Muscle of arm (tissue), 12 donors: Measurements from ENCODE around the gene KRTAP13-4. TPM values are rescaled to one million over a fixed set of nuclear protein-coding genes. Genes with fewer than 3 reads are reported as not detected.

Experiments used
- polyA plus RNA-seq, 12 donors: library from polyadenylated mRNA; unstranded; fragments of 120-200 nt; gene quantifications; one replicate each; pipeline ENCODE4 v1.2.1, GENCODE V29; 2013; ENCODE audit not compliant: insufficient read length in 12 of 12

The KRTAP13-4 gene
- polyA plus RNA-seq, 12 donors: not detected

Other genes with a start within 250 kb of the KRTAP13-4 start
- 1 to 10 TPM in 3 of 12 donors, under 1 TPM in 2, not detected in 7; 0.11 to 9.6 (median 2.2) TPM for gene CLDN8, start 214.1 kb upstream of the KRTAP13-4 start, polyA plus RNA-seq
- not detected for gene KRTAP24-1, start 147.3 kb upstream of the KRTAP13-4 start, polyA plus RNA-seq
- gene KRTAP25-1, start 140.7 kb upstream of the KRTAP13-4 start, polyA plus RNA-seq: not detected
- gene KRTAP26-1, start 109.9 kb upstream of the KRTAP13-4 start, polyA plus RNA-seq: not detected
- not detected for gene KRTAP27-1, start 92.5 kb upstream of the KRTAP13-4 start, polyA plus RNA-seq
- not detected for gene KRTAP23-1, start 81.6 kb upstream of the KRTAP13-4 start, polyA plus RNA-seq
- not detected for gene KRTAP13-2, start 57.9 kb upstream of the KRTAP13-4 start, polyA plus RNA-seq
- gene KRTAP13-1, start 34.2 kb upstream of the KRTAP13-4 start, polyA plus RNA-seq: not detected
- not detected for gene KRTAP13-3, start 4.3 kb upstream of the KRTAP13-4 start, polyA plus RNA-seq
- not detected for gene KRTAP15-1, start 10.1 kb downstream of the KRTAP13-4 start, polyA plus RNA-seq
- gene KRTAP19-1, start 50.1 kb downstream of the KRTAP13-4 start, polyA plus RNA-seq: not detected
- gene KRTAP19-2, start 57.2 kb downstream of the KRTAP13-4 start, polyA plus RNA-seq: not detected
- not detected for gene KRTAP19-3, start 61.8 kb downstream of the KRTAP13-4 start, polyA plus RNA-seq
- gene KRTAP19-4, start 66.9 kb downstream of the KRTAP13-4 start, polyA plus RNA-seq: not detected
- gene KRTAP19-5, start 71.9 kb downstream of the KRTAP13-4 start, polyA plus RNA-seq: not detected
- not detected for gene KRTAP19-6, start 111.6 kb downstream of the KRTAP13-4 start, polyA plus RNA-seq
- gene KRTAP19-7, start 131.1 kb downstream of the KRTAP13-4 start, polyA plus RNA-seq: not detected
- not detected for gene KRTAP22-2, start 160.2 kb downstream of the KRTAP13-4 start, polyA plus RNA-seq
- not detected for gene KRTAP6-3, start 162.2 kb downstream of the KRTAP13-4 start, polyA plus RNA-seq
- gene KRTAP6-2, start 168.7 kb downstream of the KRTAP13-4 start, polyA plus RNA-seq: not detected
- not detected for gene KRTAP22-1, start 170.9 kb downstream of the KRTAP13-4 start, polyA plus RNA-seq
- not detected for gene KRTAP6-1, start 183.7 kb downstream of the KRTAP13-4 start, polyA plus RNA-seq
- gene KRTAP20-1, start 186.2 kb downstream of the KRTAP13-4 start, polyA plus RNA-seq: not detected
- not detected for gene KRTAP20-4, start 190.4 kb downstream of the KRTAP13-4 start, polyA plus RNA-seq
- not detected for gene KRTAP20-2, start 205.0 kb downstream of the KRTAP13-4 start, polyA plus RNA-seq
- gene KRTAP20-3, start 212.6 kb downstream of the KRTAP13-4 start, polyA plus RNA-seq: not detected